Placental pericyte (primary cell): Measurements from ENCODE around the gene ZMYND10. TPM values are rescaled to one million over a fixed set of nuclear protein-coding genes. Genes with fewer than 3 reads are reported as not detected.

Source experiments
- total RNA-seq: library from RNA; depleted of rRNA; stranded (reverse); fragments of >200 nt; gene quantifications from 2 replicates; pipeline ENCODE4 v1.2.3, GENCODE V29; 2012

The ZMYND10 gene
- total RNA-seq, result 0.22 and 0.86 TPM in 2 replicates

GRCh38 chr3:50345586-50346234 lies at the start of gene ZMYND10:
ZMYND10 (minus strand) TSS chr3:50345732; CDS start chr3:50345579, 153 bp downstream.

GRCh38 chr3:50358911-50359759 lies 13.6 kb upstream of the ZMYND10 start, which contains the start of gene TMEM115:
TMEM115 (minus strand) TSS chr3:50359521; CDS start chr3:50359063, 458 bp downstream.

GRCh38 chr3:50350527-50351322 lies 5.2 kb upstream of the ZMYND10 start, which contains the start of the genes CYB561D2 and NPRL2:
CYB561D2 (plus strand) TSS chr3:50350862; CDS start chr3:50351434, 572 bp downstream.
NPRL2 (minus strand) TSS chr3:50350775; CDS start chr3:50350652, 123 bp downstream.

GRCh38 chr3:50340448-50341329 lies 4.8 kb downstream of the ZMYND10 start, which contains the start of gene RASSF1:
RASSF1 (minus strand) TSS chr3:50340836; CDS start chr3:50340805, 31 bp downstream.

GRCh38 chr3:50327943-50328691 lies 17.4 kb downstream of the ZMYND10 start, which contains the start of gene TUSC2:
TUSC2 (minus strand) TSS chr3:50328223; CDS start chr3:50328099, 124 bp downstream.

GRCh38 chr3:50322386-50323091 lies 23.0 kb downstream of the ZMYND10 start, which contains the start of gene HYAL2:
HYAL2 (minus strand) TSS chr3:50322745; CDS start chr3:50320489, 2,256 bp downstream.

GRCh38 chr3:50303013-50303815 lies 42.3 kb downstream of the ZMYND10 start, which contains the start of gene HYAL1:
HYAL1 (minus strand) TSS chr3:50303574; CDS start chr3:50302956, 618 bp downstream.

GRCh38 chr3:50298836-50299637 lies 46.5 kb downstream of the ZMYND10 start, which contains the start of the genes HYAL3 and NAA80:
HYAL3 (minus strand) TSS chr3:50299405; CDS start chr3:50295602, 3,803 bp downstream.
NAA80 (minus strand) TSS chr3:50299405; CDS start chr3:50297463, 1,942 bp downstream.

GRCh38 chr3:50292159-50293078 lies 53.1 kb downstream of the ZMYND10 start, which contains the start of gene IFRD2:
IFRD2 (minus strand) TSS chr3:50292429; CDS start chr3:50292274, 155 bp downstream.

Other genes starting within 250 kb of the ZMYND10 start
- under 0.01 and 0.43 TPM in 2 replicates for gene SEMA3F, start 190.4 kb downstream of the ZMYND10 start, total RNA-seq
- gene GNAT1, start 154.1 kb downstream of the ZMYND10 start, total RNA-seq, result not detected in 2 replicates
- gene SLC38A3, start 140.5 kb downstream of the ZMYND10 start, total RNA-seq, result not detected in 2 replicates
- gene GNAI2, start 109.5 kb downstream of the ZMYND10 start, total RNA-seq, result 306 and 400 TPM in 2 replicates
- 3.0 and 25.4 TPM in 2 replicates for gene SEMA3B, start 76.6 kb downstream of the ZMYND10 start, total RNA-seq
- not detected in 2 replicates for gene LSMEM2, start 66.6 kb downstream of the ZMYND10 start, total RNA-seq
- gene IFRD2, start 53.3 kb downstream of the ZMYND10 start, total RNA-seq, result 74.6 and 130 TPM in 2 replicates
- 1.8 and 2.4 TPM in 2 replicates for gene HYAL3, start 46.3 kb downstream of the ZMYND10 start, total RNA-seq
- gene NAA80, start 46.3 kb downstream of the ZMYND10 start, total RNA-seq, result 6.6 and 9.6 TPM in 2 replicates
- 1.1 TPM in 2 replicates for gene HYAL1, start 42.2 kb downstream of the ZMYND10 start, total RNA-seq
- 24.9 and 78.5 TPM in 2 replicates for gene HYAL2, start 23.0 kb downstream of the ZMYND10 start, total RNA-seq
- gene TUSC2, start 17.5 kb downstream of the ZMYND10 start, total RNA-seq, result 24.5 and 28.3 TPM in 2 replicates
- gene RASSF1, start 4.9 kb downstream of the ZMYND10 start, total RNA-seq, result 26.9 and 30.4 TPM in 2 replicates
- gene NPRL2, start 5.0 kb upstream of the ZMYND10 start, total RNA-seq, result 17.9 and 27.3 TPM in 2 replicates
- 27.6 and 38.1 TPM in 2 replicates for gene CYB561D2, start 5.1 kb upstream of the ZMYND10 start, total RNA-seq
- 85.1 and 92.9 TPM in 2 replicates for gene TMEM115, start 13.8 kb upstream of the ZMYND10 start, total RNA-seq
- not detected in 2 replicates for gene CACNA2D2, start 157.9 kb upstream of the ZMYND10 start, total RNA-seq
- 4.2 and 6.3 TPM in 2 replicates for gene C3orf18, start 222.0 kb upstream of the ZMYND10 start, total RNA-seq
- 8.1 and 15.7 TPM in 2 replicates for gene HEMK1, start 223.8 kb upstream of the ZMYND10 start, total RNA-seq